RPMI8226 (cell line): ENCODE measurements around the gene EFCAB7.

Experiments used
- DNase-seq: peaks from one replicate; pipeline ENCODE4 v3.0.0-alpha.2; 2015

Gene EFCAB7

GRCh38 chr1:63611231-63611630 lies 87.9 kb downstream of the EFCAB7 start:
- no peak for DNase-seq

GRCh38 chr1:63612564-63612963 lies 89.2 kb downstream of the EFCAB7 start:
- DNase-seq = no peak

GRCh38 chr1:63612971-63613370 lies 89.6 kb downstream of the EFCAB7 start:
- no peak for DNase-seq

- peak; percentile 83 for DNase-seq
Observed at GRCh38 chr1:63615768-63616420, 92.6 kb downstream of the EFCAB7 start.

- DNase-seq = no peak
Observed at GRCh38 chr1:63617450-63617849, 94.1 kb downstream of the EFCAB7 start.

GRCh38 chr1:63618011-63618410 lies 94.7 kb downstream of the EFCAB7 start:
- DNase-seq = no peak

- no peak for DNase-seq
Observed at GRCh38 chr1:63619558-63619957, 96.2 kb downstream of the EFCAB7 start.

- no peak for DNase-seq
Observed at GRCh38 chr1:63620671-63621070, 97.3 kb downstream of the EFCAB7 start.

GRCh38 chr1:63621075-63621474 lies 97.8 kb downstream of the EFCAB7 start:
- DNase-seq = no peak

- DNase-seq = no peak
Observed at GRCh38 chr1:63621698-63622097, 98.4 kb downstream of the EFCAB7 start.
